ENCODE measurements around the gene PTGES3L.

GRCh38 chr17:42953669-42954068, 26.2 kb downstream of the PTGES3L start:
- TF ChIP-seq FOSL2 (CRISPR knock-in tag; IDR thresholded peaks at IDR 0.05) (no peak), AGO2 (optimal IDR thresholded peaks at IDR 0.05; ENCODE audit: low read depth, low read length) (no peak), NCOA5 (CRISPR knock-in tag; IDR thresholded peaks at IDR 0.05) (no peak), TBX3 (IDR thresholded peaks at IDR 0.05; ENCODE audit: borderline replicate concordance) (no peak), ZNF512B (CRISPR knock-in tag; IDR thresholded peaks at IDR 0.05; ENCODE audit: borderline replicate concordance) (no peak), GABPA (IDR thresholded peaks at IDR 0.05; ENCODE audit: low read depth, low read length) (no peak), GABPA (CRISPR knock-in tag; IDR thresholded peaks at IDR 0.05; ENCODE audit: low read depth) (no peak), JUNB (CRISPR knock-in tag; IDR thresholded peaks at IDR 0.05; ENCODE audit: borderline replicate concordance) (no peak)

Measured in HepG2 (cell line).